Colonic mucosa (tissue), 4 donors: ENCODE data around the gene USP49. TPM values are rescaled to one million over a fixed set of nuclear protein-coding genes. Genes with fewer than 3 reads are reported as not detected.
A peak's percentile ranks its signal among the peaks of the same experiment; 100 is the strongest.

Experiments used
- DNase-seq: peaks from one replicate; pipeline ENCODE4 v3.0.0-alpha.2; 2020
- H3K27ac ChIP-seq: fragments of 200-600 bp; one replicate; pipeline ENCODE4 v1.8.0; 2021
- H3K27me3 ChIP-seq: fragments of 200-600 bp; one replicate; pipeline ENCODE4 v1.8.0; 2021
- H3K36me3 ChIP-seq: fragments of 200-600 bp; one replicate; pipeline ENCODE4 v1.8.0; 2021
- H3K4me1 ChIP-seq: fragments of 200-600 bp; one replicate; pipeline ENCODE4 v1.8.0; 2021; ENCODE audit warnings: mild to moderate bottlenecking
- H3K4me3 ChIP-seq: fragments of 200-600 bp; one replicate; pipeline ENCODE4 v1.8.0; 2021
- H3K9ac ChIP-seq, 2 donors: one replicate each; pipeline ENCODE4 v1.7.0; 2013; ENCODE audit warnings: control low read depth in 2 of 2, low read depth in 2 of 2, low read length in 2 of 2
- H3K9me3 ChIP-seq: fragments of 200-600 bp; one replicate; pipeline ENCODE4 v1.8.0; 2021
- CTCF ChIP-seq: fragments of 200-600 bp; IDR thresholded peaks from one replicate; pipeline ENCODE4 v1.8.0; 2022; ENCODE audit warnings: antibody characterized with exemption, mild to moderate bottlenecking
- intact Hi-C: fragments of 100-400 bp; cut with DNase I; formaldehyde crosslinking; loops from one replicate; pipeline ENCODE4 v1.14.1; 2022
- total RNA-seq, 2 donors: library from RNA; stranded (reverse); fragmentation: NEBNext Ultra II Directional in 1 of 2; extraction: Animal tissue kit (Norgen Biotek cat#: 25700) in 1 of 2; gene quantifications; one replicate each; pipeline ENCODE4 v1.2.1, GENCODE V29; 2021
- donor health status: healthy.
- donor health status: DM: no; HTN: no; CAD: no.
- donor health status: DM: no; HTN: no; CAD: no.

Gene USP49
- total RNA-seq, 2 donors from 2014 or later: 1.7 to 2.9 TPM

DNA sequence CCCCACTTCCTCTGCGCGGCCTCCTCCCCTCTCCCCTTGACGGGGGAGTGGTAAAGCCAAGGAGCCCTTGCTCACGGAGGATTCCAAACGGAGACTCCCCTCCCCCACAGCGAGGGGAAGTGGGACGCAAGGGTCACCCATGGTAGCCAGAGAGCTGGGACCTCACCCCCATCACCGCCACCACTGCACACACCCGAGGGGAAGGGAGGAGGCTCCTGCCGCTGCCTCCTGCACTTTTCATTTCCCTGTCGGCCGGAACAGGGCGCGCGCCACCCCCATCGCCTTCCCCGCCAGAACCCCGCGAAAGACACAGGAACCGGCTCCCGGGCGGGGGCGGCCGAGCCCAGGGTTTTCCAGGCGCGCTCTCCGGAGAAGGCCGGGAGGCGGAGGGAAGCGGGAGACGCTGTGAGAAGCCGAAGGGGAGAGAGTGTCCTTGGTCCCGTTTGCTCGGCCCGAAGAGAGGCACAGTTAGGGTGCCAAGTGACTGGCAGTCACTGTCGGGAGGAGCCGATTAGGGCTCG is 45.6 kb upstream of the USP49 start:
- no peaks in the 10 kb centered on the region for H3K9me3 ChIP-seq
- no peaks in the 10 kb centered on the region for H3K36me3 ChIP-seq
- H3K4me3 ChIP-seq: peak overlapping the region; percentile 76
- H3K9ac ChIP-seq: peak overlapping the region; percentile 94 to 95
- intact Hi-C loops: no loop called here
- TF ChIP-seq CTCF: no peak
- peaks cover 23% of the 10 kb centered on the region for H3K4me1 ChIP-seq
- peak; percentile 65 for DNase-seq
- H3K27ac ChIP-seq: peak overlapping the region; percentile 90
- H3K27me3 ChIP-seq: no peaks in the 10 kb centered on the region

- Histone ChIP-seq H3K27ac (peak overlapping the region; percentile 90), H3K9ac (peak overlapping the region; percentile 94 to 95), H3K9me3 (no peaks in the 10 kb centered on the region), H3K27me3 (no peaks in the 10 kb centered on the region), H3K36me3 (no peaks in the 10 kb centered on the region), H3K4me3 (peak overlapping the region; percentile 76), H3K4me1 (peaks cover 23% of the 10 kb centered on the region)
- intact Hi-C loops: loop anchor here (5.0 kb wide), 1 partner anchor 102 kb away; no protein-coding TSS in a partner anchor
- no peak for TF ChIP-seq CTCF
- peak; percentile 84 for DNase-seq
Observed at GRCh38 chr6:41939848-41940758, 44.9 kb upstream of the USP49 start.

- Histone ChIP-seq H3K9ac (peak overlapping the region; percentile 37 to 94), H3K27me3 (no peaks in the 10 kb centered on the region), H3K27ac (peak overlapping the region; percentile 90), H3K9me3 (no peaks in the 10 kb centered on the region), H3K4me3 (peak overlapping the region; percentile 76), H3K36me3 (no peaks in the 10 kb centered on the region), H3K4me1 (peaks cover 23% of the 10 kb centered on the region)
- DNase-seq: no peak
- TF ChIP-seq CTCF: no peak
- intact Hi-C loops: loop anchor here (5.0 kb wide), 1 partner anchor 103 kb away; no protein-coding TSS in a partner anchor
Observed at GRCh38 chr6:41939176-41939847, 44.1 kb upstream of the USP49 start.

DNA sequence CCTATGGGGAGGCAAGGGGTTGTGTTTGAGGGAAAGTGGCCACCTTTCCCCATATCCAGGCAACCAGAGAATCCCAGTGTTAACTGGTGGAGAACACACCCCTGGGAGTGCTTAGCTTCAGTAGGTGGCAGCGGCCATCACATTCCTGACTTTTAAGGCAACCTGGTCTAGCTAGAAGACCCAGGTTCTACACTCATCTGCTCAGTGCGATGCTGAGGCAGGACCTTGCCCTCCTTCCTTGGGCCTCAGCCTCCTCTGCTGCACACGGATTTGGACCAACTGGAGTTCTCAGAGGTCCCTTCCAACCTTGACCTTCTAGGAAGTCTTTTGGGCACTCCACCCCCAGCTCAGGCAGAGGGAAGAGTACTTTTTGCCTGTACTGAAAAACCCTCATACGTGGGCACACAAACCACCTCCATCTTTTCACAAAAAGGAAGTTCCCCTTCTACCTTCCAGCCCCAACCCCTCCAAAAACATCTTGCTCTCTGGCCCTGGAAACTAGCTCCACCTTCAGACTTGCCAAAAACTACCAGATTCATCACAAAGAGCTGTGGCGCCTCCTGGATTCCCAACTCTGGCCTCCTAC is 43.5 kb upstream of the USP49 start:
- Histone ChIP-seq H3K9ac (peak overlapping the region; percentile 37 to 94), H3K27me3 (no peaks in the 10 kb centered on the region), H3K27ac (peak overlapping the region; percentile 35), H3K4me3 (peak overlapping the region; percentile 76), H3K36me3 (no peaks in the 10 kb centered on the region), H3K4me1 (peaks cover 23% of the 10 kb centered on the region), H3K9me3 (no peaks in the 10 kb centered on the region)
- TF ChIP-seq CTCF: no peak
- DNase-seq: no peak
- intact Hi-C loops: loop anchor here (5.0 kb wide), 1 partner anchor 104 kb away; no protein-coding TSS in a partner anchor
